SU-DHL-6 (cell line): Measurements from ENCODE around the gene EIF5.

Source experiments
- H2AFZ ChIP-seq: fragments of 200-600 bp; sonication (generic); 2 replicates; pipeline ENCODE4 v1.6.1; 2014; ENCODE audit warnings: low read depth, mild to moderate bottlenecking, moderate library complexity, mixed read lengths, antibody characterized with exemption, low read length; ENCODE audit not compliant: severe bottlenecking
- H3F3A ChIP-seq: fragments of 200-600 bp; shearing (Covaris generic); 2 replicates; pipeline ENCODE4 v1.6.0; 2016; ENCODE audit warnings: antibody characterized with exemption, mild to moderate bottlenecking; ENCODE audit not compliant: insufficient read depth
- H3K27ac ChIP-seq: fragments of 200-600 bp; sonication (generic); 2 replicates; pipeline ENCODE4 v1.5.1; 2016; ENCODE audit warnings: low read depth, mild to moderate bottlenecking, low read length, moderate library complexity, mixed read lengths
- H3K27me3 ChIP-seq: fragments of 200-600 bp; sonication (generic), shearing (Covaris generic); 2 replicates; pipeline ENCODE4 v1.6.0; 2014; ENCODE audit warnings: mild to moderate bottlenecking, low read length
- H3K36me3 ChIP-seq: fragments of 200-600 bp; sonication (generic); 2 replicates; pipeline ENCODE4 v1.6.1; 2014; ENCODE audit warnings: mild to moderate bottlenecking, low read length, mixed read lengths
- H3K4me2 ChIP-seq: fragments of 300-600, 200-600 bp; shearing (Covaris generic), sonication (generic); 2 replicates; pipeline ENCODE4 v1.6.0; 2014; ENCODE audit warnings: low read length, low read depth, mild to moderate bottlenecking; ENCODE audit not compliant: poor library complexity, severe bottlenecking
- H3K4me3 ChIP-seq: fragments of 200-600 bp; sonication (generic); 2 replicates; pipeline ENCODE4 v1.5.1; 2014; ENCODE audit warnings: antibody characterized with exemption, low read length, mild to moderate bottlenecking, mixed read lengths; ENCODE audit not compliant: insufficient read depth, poor library complexity, severe bottlenecking
- H3K79me2 ChIP-seq: fragments of 200-600 bp; sonication (generic); 2 replicates; pipeline ENCODE4 v1.6.1; 2014; ENCODE audit warnings: mild to moderate bottlenecking, low read length, moderate library complexity; ENCODE audit not compliant: insufficient read depth
- H3K9ac ChIP-seq: fragments of 200-600 bp; sonication (generic); 2 replicates; pipeline ENCODE4 v1.7.0; 2014; ENCODE audit warnings: mild to moderate bottlenecking, low read length
- H3K9me2 ChIP-seq: fragments of 200-600 bp; sonication (generic); replicated peaks from 2 replicates; pipeline ENCODE4 v1.6.1; 2014; ENCODE audit warnings: low read length; ENCODE audit not compliant: insufficient read depth
- H3K9me3 ChIP-seq: fragments of 200-600 bp; sonication (generic); 2 replicates; pipeline ENCODE4 v1.6.1; 2014; ENCODE audit warnings: low read length, mixed read lengths; ENCODE audit not compliant: insufficient read depth
- H4K20me1 ChIP-seq: fragments of 200-600 bp; sonication (generic); 2 replicates; pipeline ENCODE4 v1.6.1; 2014; ENCODE audit warnings: low read depth, mild to moderate bottlenecking, antibody characterized with exemption, low read length, moderate library complexity, mixed read lengths
- CTCF ChIP-seq: fragments of 200-600 bp; sonication (generic); IDR thresholded peaks from one replicate; pipeline ENCODE4 v1.5.1; 2017; ENCODE audit warnings: antibody characterized with exemption, mild to moderate bottlenecking, low read length, moderate library complexity; ENCODE audit not compliant: insufficient read depth, poor library complexity, severe bottlenecking
- EZH2phosphoT487 ChIP-seq: fragments of 200-600 bp; sonication (generic), shearing (Covaris generic); conservative IDR thresholded peaks from 2 replicates; pipeline ENCODE4 v1.6.1; 2018; ENCODE audit warnings: mild to moderate bottlenecking, antibody characterized with exemption, low read length, moderate library complexity, mixed read lengths

Gene EIF5

GRCh38 chr14:103367995-103368394, 34.0 kb downstream of the EIF5 start:
- Histone ChIP-seq H3K9me3 (peaks cover under 1% of the 10 kb centered on the region; the same call in 1 of the 2 replicates), H3F3A (no peaks in the 10 kb centered on the region), H3K36me3 (no peaks in the 10 kb centered on the region), H3K79me2 (no peaks in the 10 kb centered on the region), H3K9ac (no peak overlapping the region), H3K27me3 (no peaks in the 10 kb centered on the region), H2AFZ (no peak overlapping the region), H3K9me2 (no peaks in the 10 kb centered on the region), H4K20me1 (no peaks in the 10 kb centered on the region), H3K27ac (no peak overlapping the region), H3K4me3 (no peak overlapping the region), H3K4me2 (no peak overlapping the region)
- no peak for TF ChIP-seq CTCF
- no peak for TF ChIP-seq EZH2phosphoT487

GRCh38 chr14:103370087-103370486, 36.0 kb downstream of the EIF5 start:
- Histone ChIP-seq H3K9me3 (no peaks in the 10 kb centered on the region), H3K79me2 (no peaks in the 10 kb centered on the region), H3K4me3 (no peak overlapping the region), H3K9ac (no peak overlapping the region), H4K20me1 (no peaks in the 10 kb centered on the region), H3K27ac (no peak overlapping the region), H2AFZ (no peak overlapping the region), H3F3A (no peaks in the 10 kb centered on the region), H3K4me2 (no peak overlapping the region), H3K27me3 (no peaks in the 10 kb centered on the region), H3K9me2 (no peaks in the 10 kb centered on the region), H3K36me3 (no peaks in the 10 kb centered on the region)
- TF ChIP-seq CTCF = no peak
- no peak for TF ChIP-seq EZH2phosphoT487

GRCh38 chr14:103372017-103372416, 38.0 kb downstream of the EIF5 start:
- no peaks in the 10 kb centered on the region for H3K9me2 ChIP-seq
- no peaks in the 10 kb centered on the region for H3F3A ChIP-seq
- no peak overlapping the region for H3K27ac ChIP-seq
- no peaks in the 10 kb centered on the region for H3K27me3 ChIP-seq
- no peaks in the 10 kb centered on the region for H3K36me3 ChIP-seq
- no peak overlapping the region for H3K4me2 ChIP-seq
- H3K9me3 ChIP-seq = no peaks in the 10 kb centered on the region
- no peak overlapping the region for H3K9ac ChIP-seq
- no peaks in the 10 kb centered on the region for H3K79me2 ChIP-seq
- TF ChIP-seq CTCF (no peak), EZH2phosphoT487 (no peak)
- H3K4me3 ChIP-seq = no peak overlapping the region
- no peaks in the 10 kb centered on the region for H4K20me1 ChIP-seq
- no peak overlapping the region for H2AFZ ChIP-seq
